Thymus (tissue), 11 donors: ENCODE results near the gene SLC39A7. TPM values are rescaled to one million over a fixed set of nuclear protein-coding genes. Genes with fewer than 3 reads are reported as not detected.

Experiments
- DNase-seq, 9 donors: peaks; one replicate each; pipeline ENCODE4 v3.0.0-alpha.2; 2013; ENCODE audit warnings: low spot score in 9 of 9, low read depth in 6 of 9, missing footprints in 1 of 9
- H3K27ac ChIP-seq, 2 donors: one replicate each; pipeline ENCODE4 v1.5.1; 2013; ENCODE audit warnings: control low read depth in 1 of 2, low read depth in 1 of 2, low read length in 1 of 2, mild to moderate bottlenecking in 1 of 2, moderate library complexity in 1 of 2
- H3K27me3 ChIP-seq, 2 donors: one replicate each; pipeline ENCODE4 v1.5.1; 2013; ENCODE audit warnings: low read length in 1 of 2; ENCODE audit not compliant: control insufficient read depth in 2 of 2, insufficient read depth in 1 of 2
- H3K36me3 ChIP-seq, 2 donors: one replicate each; pipeline ENCODE4 v1.5.1; 2013; ENCODE audit warnings: low read length in 1 of 2, mild to moderate bottlenecking in 1 of 2, moderate library complexity in 1 of 2; ENCODE audit not compliant: control insufficient read depth in 2 of 2, insufficient read depth in 2 of 2
- H3K4me1 ChIP-seq, 2 donors: one replicate each; pipeline ENCODE4 v1.5.1; 2013; ENCODE audit warnings: low read length in 2 of 2; ENCODE audit not compliant: control insufficient read depth in 2 of 2, insufficient read depth in 2 of 2
- H3K4me3 ChIP-seq, 2 donors: one replicate each; pipeline ENCODE4 v1.5.1; 2013; ENCODE audit warnings: low read length in 2 of 2, control low read depth in 1 of 2, mild to moderate bottlenecking in 1 of 2
- H3K9me3 ChIP-seq, 2 donors: one replicate each; pipeline ENCODE4 v1.5.1; 2013; ENCODE audit warnings: low read length in 1 of 2, mild to moderate bottlenecking in 1 of 2; ENCODE audit not compliant: control insufficient read depth in 2 of 2, insufficient read depth in 1 of 2
- WGBS: extraction: QIAGEN DNeasy Blood & Tissue Kit; methylation state at CpG from one replicate; pipeline ENCODE4 v1.1.7; 2013; 5-methylcytosine and 5-hydroxymethylcytosine counted together
- polyA plus RNA-seq: library from polyadenylated mRNA; stranded (reverse); fragments of 200-250 nt; gene quantifications from one replicate; pipeline ENCODE4 v1.2.3, GENCODE V29; 2013
- total RNA-seq: library from RNA; stranded (reverse); fragments of 120-200 nt; gene quantifications from one replicate; pipeline ENCODE4 v1.2.4, GENCODE V29; 2013
- donor health status: healthy.

The SLC39A7 gene
- total and polyA plus RNA-seq, 2 donors = 32.1 to 43.0 TPM

DNA sequence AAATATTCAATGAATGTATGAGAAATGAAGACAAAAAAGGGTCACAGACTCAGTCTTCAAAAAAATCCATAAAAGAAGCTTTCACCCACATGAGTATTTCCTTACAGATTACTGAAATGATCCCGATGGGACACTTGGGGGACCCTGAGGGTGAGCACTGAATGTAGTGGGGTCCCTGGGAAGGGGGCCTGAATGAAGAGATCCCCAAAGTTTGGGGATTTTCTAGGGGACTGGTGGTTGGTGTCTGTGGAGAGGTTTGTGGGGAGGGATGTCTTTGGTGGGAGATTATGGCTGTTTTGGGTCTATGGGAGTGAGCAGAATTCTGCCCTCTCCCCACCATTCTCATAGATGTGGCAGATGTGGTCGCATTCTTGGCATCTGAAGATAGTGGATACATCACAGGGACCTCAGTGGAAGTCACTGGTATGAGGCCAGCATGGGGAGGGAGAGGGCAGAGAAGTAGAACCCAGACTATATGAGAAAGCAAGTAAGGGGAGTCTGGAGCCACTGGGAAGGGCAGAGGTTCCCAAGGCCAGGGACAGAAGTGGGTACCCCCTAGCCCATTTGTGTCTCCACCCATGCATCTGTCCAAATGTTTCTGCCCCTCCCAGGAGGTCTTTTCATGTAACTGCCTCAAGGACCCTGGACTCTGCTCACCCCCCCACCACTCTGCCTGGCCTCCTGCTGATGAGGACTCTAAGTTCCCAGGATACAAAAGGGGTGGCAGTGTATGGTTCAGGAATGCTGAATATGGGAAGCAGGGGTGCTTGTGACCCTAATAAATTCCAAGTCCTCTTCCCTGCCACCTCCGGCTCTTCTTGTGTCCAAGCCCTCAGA, 5.6 kb downstream of the SLC39A7 start:
- no peak overlapping the region for H3K27ac ChIP-seq
- 90% methylated on average over 3 of the region's 3 CpGs for WGBS
- H3K36me3 ChIP-seq = peaks cover 31 to 38% of the 10 kb centered on the region in 2 donors
- H3K4me3 ChIP-seq = no peak overlapping the region
- H3K27me3 ChIP-seq = peaks cover 0 to 13% of the 10 kb centered on the region in 2 donors
- no peak for DNase-seq
- no peaks in the 10 kb centered on the region for H3K9me3 ChIP-seq
- peaks cover 26 to 64% of the 10 kb centered on the region in 2 donors for H3K4me1 ChIP-seq

DNA sequence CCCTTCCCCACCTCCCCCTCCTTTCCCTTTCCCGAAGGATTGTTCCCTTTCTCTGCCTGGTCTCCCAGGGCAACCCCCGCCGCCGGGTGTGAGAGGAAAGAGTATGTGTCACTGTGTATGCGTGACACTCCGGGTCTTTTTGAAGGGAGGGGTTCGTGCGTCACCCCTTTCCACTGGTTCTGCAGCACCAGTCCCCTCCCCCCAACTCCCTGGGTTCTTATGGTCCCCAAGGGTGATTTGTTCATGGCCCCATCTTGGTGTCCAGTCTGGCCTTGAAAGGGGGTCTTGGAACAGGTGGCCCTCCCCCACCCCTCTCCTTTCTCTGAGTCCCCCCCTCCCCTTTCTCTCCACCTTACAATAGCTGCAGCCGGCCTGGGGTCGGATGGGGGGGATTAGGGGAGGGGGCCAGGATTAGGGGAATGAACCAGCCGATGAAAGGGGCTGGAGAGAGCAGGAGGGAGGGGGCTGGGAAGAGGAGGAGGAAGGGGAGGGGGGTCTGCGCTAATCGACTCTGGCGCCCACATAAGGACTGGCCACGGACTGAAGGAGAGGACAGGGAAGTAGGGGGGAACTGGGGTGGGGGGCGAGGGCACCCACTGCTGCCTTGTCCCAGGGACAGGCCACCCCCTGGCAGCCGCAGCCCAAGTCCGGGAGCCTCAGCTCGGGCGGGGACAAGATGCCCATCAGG, 6.3 kb downstream of the SLC39A7 start:
- H3K9me3 ChIP-seq = no peaks in the 10 kb centered on the region
- H3K27ac ChIP-seq = no peak overlapping the region
- 50% methylated on average over 20 of the region's 20 CpGs for WGBS
- peak overlapping the region in 1 of 2 donors; percentile 82 for H3K4me3 ChIP-seq
- no peak for DNase-seq
- peaks cover 18 to 56% of the 10 kb centered on the region in 2 donors for H3K4me1 ChIP-seq
- peaks cover 0 to 17% of the 10 kb centered on the region in 2 donors for H3K27me3 ChIP-seq
- peaks cover 35 to 39% of the 10 kb centered on the region in 2 donors for H3K36me3 ChIP-seq

DNA sequence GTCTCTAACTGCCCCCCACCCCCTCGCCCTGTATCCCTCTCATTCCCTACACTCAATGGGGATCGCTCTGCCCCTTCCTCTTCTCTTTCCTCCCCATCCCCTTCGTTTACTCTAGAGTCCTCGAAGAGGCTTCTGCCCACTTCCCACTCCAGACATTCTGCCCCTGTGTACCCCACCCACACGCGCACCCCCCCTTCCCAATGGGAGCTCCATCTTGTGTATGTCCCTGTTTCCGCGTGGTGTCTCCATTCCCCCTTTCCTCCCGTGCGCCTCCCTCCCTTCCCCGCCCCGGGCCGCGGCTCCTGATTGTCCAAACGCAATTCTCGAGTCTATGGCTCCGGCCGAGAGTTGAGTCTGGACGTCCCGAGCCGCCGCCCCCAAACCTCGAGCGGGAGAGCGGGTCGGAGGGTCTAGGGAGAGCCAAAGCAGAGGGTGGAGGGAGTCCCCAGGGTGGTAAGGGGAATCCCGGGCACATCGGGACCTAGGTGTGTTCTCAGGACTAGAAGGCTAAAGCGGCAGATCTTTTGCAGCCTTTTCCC, 7.0 kb downstream of the SLC39A7 start:
- H3K4me3 ChIP-seq = peak overlapping the region; percentile 82 to 93
- no peaks in the 10 kb centered on the region for H3K9me3 ChIP-seq
- peak overlapping the region; percentile 74 to 97 for H3K27ac ChIP-seq
- H3K36me3 ChIP-seq = peaks cover 30 to 39% of the 10 kb centered on the region in 2 donors
- peaks cover 18 to 56% of the 10 kb centered on the region in 2 donors for H3K4me1 ChIP-seq
- DNase-seq = no peak
- 3% methylated on average over 29 of the region's 29 CpGs for WGBS
- H3K27me3 ChIP-seq = peaks cover 4 to 24% of the 10 kb centered on the region in 2 donors

DNA sequence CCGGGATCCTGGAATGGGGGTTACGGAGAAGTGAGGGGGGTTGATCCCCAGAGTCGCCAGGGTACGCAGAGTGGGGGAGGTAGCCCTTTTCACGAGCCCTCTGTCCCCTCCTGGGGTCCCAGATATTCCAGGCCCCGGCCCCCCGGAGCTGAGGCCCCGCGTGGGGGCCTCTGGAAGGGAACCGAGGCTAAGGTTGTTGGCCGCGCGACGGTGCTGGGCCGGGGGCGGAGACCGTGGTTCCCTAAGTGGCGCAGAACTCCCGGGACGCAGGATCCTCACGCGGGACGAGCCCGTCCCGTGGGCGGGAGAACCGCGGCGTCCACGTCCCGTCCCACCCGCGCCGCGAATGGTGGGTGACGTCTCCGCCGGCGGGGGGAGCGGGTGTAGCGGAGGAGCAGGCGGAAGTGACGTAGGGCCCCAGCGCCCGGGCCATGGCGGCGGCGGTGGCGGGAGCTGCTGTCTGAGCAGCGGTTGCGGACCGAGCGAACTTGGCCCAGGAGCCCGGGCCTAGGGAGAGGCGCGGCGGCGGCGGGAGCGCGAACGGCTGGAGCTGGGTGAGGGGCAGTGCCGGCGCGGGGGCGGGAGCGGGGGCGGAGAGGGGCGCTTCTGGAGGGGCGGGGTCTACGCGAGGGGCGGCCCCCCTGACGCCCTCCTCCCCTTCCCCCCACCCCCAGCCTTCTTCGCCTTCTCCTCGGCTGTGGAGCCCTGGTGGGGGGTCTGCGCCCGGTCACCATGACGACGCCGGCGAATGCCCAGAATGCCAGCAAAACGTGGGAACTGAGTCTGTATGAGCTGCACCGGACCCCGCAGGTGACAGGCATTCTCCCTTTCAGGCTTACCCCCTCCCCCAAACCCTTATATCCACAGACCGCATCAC, 7.7 kb downstream of the SLC39A7 start, which contains the start of gene RING1:
RING1 (plus strand) TSS at position 410 of the 877 bp plus-strand sequence; CDS start at position 733, 323 bp downstream.
- DNase-seq = peak in 7 of 9 donors; percentile 68 to 92 (median 78)
- peaks cover 22 to 63% of the 10 kb centered on the region in 2 donors for H3K4me1 ChIP-seq

DNA sequence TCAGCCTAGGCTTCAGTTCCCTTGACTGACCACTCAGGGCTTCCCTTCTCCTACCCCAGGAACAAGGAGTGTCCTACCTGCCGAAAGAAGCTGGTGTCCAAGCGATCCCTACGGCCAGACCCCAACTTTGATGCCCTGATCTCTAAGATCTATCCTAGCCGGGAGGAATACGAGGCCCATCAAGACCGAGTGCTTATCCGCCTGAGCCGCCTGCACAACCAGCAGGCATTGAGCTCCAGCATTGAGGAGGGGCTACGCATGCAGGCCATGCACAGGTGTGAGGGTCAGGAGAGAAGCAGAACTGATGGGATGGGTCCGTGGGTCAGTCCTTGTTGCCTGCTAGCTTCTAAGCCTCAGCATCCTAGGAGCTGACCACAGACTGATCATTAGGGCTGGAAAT, 9.2 kb downstream of the SLC39A7 start:
- no peaks in the 10 kb centered on the region for H3K9me3 ChIP-seq
- H3K4me3 ChIP-seq = no peak overlapping the region
- H3K27ac ChIP-seq = no peak overlapping the region
- peaks cover 8 to 46% of the 10 kb centered on the region in 2 donors for H3K27me3 ChIP-seq
- 98% methylated on average over 10 of the region's 10 CpGs for WGBS
- peaks cover 16 to 30% of the 10 kb centered on the region in 2 donors for H3K36me3 ChIP-seq
- H3K4me1 ChIP-seq = peaks cover 19 to 57% of the 10 kb centered on the region in 2 donors
- DNase-seq = no peak

More for the DNA sequence above, 7.7 kb downstream of the SLC39A7 start, which contains the start of gene RING1:
- peaks cover 4 to 31% of the 10 kb centered on the region in 2 donors for H3K27me3 ChIP-seq
- WGBS = under 1% methylated on average over 86 of the region's 86 CpGs
- H3K9me3 ChIP-seq = no peaks in the 10 kb centered on the region
- H3K4me3 ChIP-seq = peak within 1 kb of the TSS; percentile 82 to 93
- H3K36me3 ChIP-seq = peaks cover 23 to 35% of the 10 kb centered on the region in 2 donors
- H3K27ac ChIP-seq = peak within 1 kb of the TSS; percentile 74 to 97

DNA sequence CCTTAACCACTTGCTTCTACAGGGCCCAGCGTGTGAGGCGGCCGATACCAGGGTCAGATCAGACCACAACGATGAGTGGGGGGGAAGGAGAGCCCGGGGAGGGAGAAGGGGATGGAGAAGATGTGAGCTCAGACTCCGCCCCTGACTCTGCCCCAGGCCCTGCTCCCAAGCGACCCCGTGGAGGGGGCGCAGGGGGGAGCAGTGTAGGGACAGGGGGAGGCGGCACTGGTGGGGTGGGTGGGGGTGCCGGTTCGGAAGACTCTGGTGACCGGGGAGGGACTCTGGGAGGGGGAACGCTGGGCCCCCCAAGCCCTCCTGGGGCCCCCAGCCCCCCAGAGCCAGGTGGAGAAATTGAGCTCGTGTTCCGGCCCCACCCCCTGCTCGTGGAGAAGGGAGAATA, 10.5 kb downstream of the SLC39A7 start:
- Histone ChIP-seq H3K4me3 (no peak overlapping the region), H3K9me3 (no peaks in the 10 kb centered on the region), H3K4me1 (peaks cover 18 to 51% of the 10 kb centered on the region in 2 donors), H3K27ac (no peak overlapping the region), H3K27me3 (peaks cover 8 to 57% of the 10 kb centered on the region in 2 donors), H3K36me3 (peaks cover 16 to 30% of the 10 kb centered on the region in 2 donors)
- DNase-seq = no peak
- 95% methylated on average over 17 of the region's 17 CpGs for WGBS

DNA sequence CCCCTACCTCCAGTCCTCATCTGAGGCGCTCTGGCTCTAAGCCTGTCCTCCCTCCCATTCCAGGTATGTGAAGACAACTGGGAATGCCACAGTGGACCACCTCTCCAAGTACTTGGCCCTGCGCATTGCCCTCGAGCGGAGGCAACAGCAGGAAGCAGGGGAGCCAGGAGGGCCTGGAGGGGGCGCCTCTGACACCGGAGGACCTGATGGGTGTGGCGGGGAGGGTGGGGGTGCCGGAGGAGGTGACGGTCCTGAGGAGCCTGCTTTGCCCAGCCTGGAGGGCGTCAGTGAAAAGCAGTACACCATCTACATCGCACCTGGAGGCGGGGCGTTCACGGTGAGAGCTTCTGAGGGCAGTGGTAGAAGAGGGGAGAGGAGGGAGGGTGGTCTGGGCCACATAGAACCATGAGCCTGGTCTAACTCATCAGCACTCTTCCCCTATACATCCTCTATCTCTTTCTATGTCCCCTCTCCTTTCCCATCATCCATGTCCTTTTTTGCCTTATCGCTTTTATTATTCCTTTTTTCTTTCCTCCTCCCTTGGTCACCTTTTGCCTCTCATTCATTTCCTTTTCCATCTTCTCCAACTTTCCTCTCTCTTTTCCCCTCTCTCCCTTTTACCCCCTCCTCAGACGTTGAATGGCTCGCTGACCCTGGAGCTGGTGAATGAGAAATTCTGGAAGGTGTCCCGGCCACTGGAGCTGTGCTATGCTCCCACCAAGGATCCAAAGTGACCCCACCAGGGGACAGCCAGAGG, 11.2 kb downstream of the SLC39A7 start:
- H3K27me3 ChIP-seq = peaks cover 8 to 55% of the 10 kb centered on the region in 2 donors
- H3K27ac ChIP-seq = no peak overlapping the region
- H3K36me3 ChIP-seq = peaks cover 16 to 30% of the 10 kb centered on the region in 2 donors
- 94% methylated on average over 18 of the region's 18 CpGs for WGBS
- peaks cover 18 to 48% of the 10 kb centered on the region in 2 donors for H3K4me1 ChIP-seq
- no peaks in the 10 kb centered on the region for H3K9me3 ChIP-seq
- no peak for DNase-seq
- H3K4me3 ChIP-seq = no peak overlapping the region

DNA sequence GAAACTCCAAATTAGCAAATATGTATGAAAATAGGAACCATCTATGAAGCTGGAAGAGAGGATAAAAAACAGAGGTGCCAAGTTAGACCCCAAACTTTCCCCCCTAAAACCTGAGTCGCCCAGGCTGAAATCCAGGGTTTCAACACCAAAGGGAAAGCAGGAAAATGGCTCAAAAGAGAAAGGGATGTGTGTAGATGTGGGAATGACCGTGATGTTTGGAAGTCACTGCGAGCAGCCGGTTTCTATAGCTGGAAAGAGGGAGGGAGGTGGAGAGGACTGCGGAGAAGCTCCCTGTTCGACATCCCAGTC, 12.1 kb downstream of the SLC39A7 start:
- Histone ChIP-seq H3K4me3 (peak overlapping the region; percentile 47 to 53), H3K9me3 (no peaks in the 10 kb centered on the region), H3K27ac (no peak overlapping the region), H3K27me3 (peaks cover 8 to 48% of the 10 kb centered on the region in 2 donors), H3K36me3 (peaks cover 16 to 30% of the 10 kb centered on the region in 2 donors), H3K4me1 (peaks cover 15 to 40% of the 10 kb centered on the region in 2 donors)
- no peak for DNase-seq
- 22% methylated on average over 6 of the region's 6 CpGs for WGBS
